ENCODE data around the gene MYT1.
"Not testable (repeated sequence)": the region's sequence is repeated elsewhere in the genome, so short reads cannot be mapped to it uniquely, and the experiment has no call there.

Gene MYT1

DNA sequence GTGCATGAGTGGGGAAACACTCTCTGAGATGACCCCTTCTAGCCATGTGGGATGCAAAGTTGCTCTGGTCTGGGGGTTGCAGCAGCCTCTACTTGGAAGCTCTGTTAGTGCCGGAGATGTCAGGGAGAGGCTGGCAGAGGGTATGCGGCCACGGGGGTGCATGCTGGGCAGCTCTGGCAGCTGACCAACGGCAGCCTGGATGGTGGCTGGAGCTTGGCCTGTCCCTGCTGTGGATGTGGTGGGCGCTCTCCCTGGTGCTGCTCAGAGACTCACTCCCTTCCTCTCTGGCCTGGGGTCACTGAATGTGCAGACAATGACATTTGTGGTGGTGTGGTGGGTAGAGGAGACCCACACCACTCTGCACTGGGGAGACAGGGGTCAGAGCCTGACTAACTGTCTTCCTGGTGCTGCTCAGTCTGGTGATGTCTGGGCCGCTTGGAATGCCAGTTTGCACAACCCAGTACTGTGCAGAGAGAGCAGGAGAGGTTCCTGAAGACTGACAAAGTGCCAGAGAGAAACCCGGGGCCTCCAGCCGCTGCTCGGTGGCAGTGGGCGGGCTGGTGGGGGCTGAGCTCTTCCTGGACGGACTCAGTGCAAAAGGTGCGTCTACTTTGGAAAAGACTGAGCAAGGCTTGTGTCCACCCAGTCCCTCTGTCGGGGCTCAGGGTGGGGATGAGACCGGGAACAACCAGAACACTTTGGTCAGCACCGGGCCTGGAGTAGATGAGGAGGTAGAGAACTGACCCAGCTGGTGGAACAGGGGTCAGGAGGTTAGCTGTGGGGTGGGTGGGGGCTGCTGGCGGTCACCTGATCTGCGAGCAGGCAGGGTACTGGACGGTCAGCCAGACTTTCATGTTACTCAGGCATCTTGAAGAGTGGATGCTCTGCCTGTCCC lies 2.7 kb downstream of the MYT1 start:
- DNase-seq (ENCODE audit: low read depth in 1 of 2, low spot score in 1 of 2) = no peak

DNA sequence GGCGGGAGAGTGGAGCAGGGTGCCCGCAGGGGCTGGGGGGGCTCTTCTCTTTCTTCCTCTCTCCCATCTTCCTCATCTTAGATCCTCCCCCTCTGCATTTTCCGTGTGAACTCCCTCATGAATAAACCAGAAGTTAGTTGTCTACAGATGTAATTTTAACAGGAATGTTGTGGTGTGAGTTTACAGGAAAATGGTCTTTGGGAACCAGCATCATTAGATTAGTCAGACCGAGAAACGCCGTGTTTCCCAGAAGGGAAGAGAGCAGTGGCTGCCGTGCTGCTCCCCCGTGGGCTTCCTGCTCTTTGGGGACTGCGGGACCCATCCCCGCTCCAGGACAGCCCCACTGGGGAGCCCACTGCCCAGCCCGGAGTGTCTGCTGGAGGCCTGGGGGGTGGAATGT lies 3.4 kb downstream of the MYT1 start:
- DNase-seq (ENCODE audit: low read depth in 1 of 2, low spot score in 1 of 2) = no peak

DNA sequence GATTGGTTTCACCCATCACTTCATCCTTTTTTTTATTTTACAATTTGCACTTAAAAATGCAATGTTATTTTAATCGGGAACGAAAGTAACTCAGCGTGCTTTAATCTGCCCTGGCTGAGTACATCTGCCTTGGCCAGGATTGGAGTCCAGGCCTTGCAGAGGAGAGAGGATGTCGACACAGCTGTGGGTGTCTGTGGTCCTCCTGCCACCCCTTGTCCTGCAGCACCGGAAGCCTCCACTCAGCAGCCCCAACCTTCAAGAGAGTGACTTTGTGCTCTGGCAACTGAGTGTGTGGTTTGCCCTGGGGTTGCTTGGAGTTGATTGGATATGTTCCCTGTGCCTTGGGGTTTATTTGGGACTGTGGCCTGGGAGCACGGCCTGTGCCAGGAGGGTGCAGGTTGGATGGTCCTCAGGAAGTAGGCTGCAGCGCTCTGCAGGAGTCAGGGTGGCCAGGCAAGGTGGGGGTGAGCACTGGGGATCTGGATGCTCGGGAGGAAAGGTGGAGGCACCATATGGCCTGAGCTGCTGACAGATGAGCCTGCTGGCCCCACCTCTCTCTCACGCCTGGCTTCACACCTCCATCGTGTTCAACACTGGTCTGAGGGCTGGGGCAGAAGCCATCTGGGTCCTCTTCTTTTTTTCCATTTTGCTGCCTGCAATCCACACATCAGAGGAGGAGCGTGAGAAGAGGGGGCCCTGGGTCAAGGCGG lies 4.3 kb downstream of the MYT1 start:
- no peak for DNase-seq (ENCODE audit: low read depth in 1 of 2, low spot score in 1 of 2)

DNA sequence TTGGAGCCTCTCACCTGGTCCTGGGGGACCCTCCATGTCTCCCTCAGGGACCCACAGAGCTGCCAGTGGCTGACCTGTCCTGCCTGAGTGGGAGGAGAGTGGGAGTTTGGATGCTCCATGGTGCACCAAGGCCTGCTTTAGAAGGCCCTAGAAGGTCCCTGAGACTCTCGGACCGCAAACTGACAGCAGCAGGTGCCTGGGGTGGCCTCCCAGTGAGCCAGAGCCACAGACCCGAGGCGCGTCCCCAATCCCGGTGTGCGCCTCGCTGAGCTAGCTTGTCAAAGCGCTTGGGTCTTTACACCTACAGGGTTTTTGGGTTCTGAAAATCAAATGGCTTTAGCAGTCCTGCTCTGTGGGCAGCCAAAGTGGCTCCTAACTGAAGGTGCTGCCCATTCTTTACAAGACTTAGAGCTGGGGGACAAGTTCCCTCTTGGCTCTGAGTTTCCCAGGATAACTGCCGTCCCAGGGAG lies 4.9 kb downstream of the MYT1 start:
- no peak for DNase-seq (ENCODE audit: low read depth in 1 of 2, low spot score in 1 of 2)

DNA sequence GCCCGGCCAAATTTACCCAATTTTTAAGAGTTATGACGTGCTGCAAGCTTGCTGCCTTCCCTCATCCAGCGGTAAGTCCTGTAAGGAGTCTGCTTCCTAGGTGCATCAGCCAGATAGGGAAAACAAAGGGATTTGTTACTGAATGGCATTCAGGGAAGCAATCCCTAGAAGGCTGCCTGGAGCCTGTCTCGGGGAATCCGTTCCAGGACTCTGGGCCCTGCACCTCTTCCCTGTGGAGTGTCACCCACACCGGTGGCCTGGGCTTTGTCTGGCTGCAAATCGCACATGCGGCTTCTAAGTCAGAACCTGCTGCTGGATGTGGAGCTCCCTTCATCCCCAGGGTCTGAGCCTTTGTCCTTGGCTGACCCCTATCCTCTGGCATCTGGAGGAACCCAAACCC lies 7.0 kb downstream of the MYT1 start:
- no peak for DNase-seq (ENCODE audit: low read depth in 1 of 2, low spot score in 1 of 2)

DNA sequence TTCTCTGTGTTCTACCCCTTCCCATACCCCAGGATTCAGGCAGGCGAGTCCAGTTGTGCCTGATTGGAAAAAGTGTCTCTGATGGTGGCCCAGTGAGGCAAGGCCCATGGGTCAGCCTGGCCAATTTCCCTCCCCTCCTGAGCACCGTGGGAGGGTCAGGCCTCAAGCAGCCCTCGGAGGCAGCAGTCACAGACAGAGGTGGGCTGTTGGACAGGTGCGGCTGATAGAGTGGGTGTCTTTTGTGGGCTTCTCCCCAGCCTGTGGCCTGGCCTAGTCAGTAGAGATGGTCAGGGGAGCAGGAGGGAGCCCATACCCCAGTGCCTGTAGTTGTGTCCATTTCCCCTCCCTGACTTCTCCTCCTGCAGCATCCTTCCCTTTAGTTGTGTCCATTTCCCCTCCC lies 8.9 kb downstream of the MYT1 start:
- DNase-seq (ENCODE audit: low read depth in 1 of 2, low spot score in 1 of 2) = no peak

DNA sequence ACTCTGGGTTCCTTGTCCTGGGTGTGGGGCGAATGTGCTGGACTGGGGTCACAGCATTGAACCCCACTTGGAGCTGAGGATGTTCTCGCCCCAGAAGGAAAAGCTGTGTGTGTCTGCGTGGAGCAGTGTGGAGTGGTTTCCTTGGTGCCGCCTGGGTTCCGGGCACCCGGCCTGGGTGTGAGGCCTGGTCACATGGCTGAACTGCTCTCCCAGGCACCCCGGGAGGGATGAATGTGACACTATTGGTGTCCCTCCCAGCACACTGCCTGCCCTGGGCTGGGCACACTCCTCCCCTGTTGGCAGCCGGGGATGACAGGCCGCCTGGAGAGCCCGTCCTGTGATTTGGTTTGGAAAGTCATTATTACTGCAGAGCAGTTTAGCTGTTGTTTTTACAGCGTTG lies 12.3 kb downstream of the MYT1 start:
- DNase-seq (ENCODE audit: low read depth in 1 of 2, low spot score in 1 of 2) = no peak

DNA sequence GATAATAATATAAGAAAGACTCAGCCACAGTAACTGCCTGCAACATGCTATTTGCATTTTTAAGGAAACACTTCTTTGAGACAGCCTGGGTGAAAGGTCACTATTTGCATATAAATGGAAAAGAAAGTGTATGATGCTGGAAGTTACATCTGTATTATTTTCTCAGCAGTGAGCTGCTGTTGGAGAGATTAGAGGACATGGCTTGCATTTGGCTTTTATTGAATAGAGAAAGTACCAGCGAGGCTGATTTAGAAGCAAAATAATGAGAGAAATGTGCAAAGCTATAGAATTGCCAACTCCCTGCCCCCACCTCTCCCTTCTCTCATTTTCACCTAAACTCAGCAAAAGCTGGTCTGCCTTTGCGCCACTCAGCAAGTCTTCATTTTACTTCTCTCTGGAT lies 12.7 kb downstream of the MYT1 start:
- DNase-seq (ENCODE audit: low read depth in 1 of 2, low spot score in 1 of 2) = no peak

DNA sequence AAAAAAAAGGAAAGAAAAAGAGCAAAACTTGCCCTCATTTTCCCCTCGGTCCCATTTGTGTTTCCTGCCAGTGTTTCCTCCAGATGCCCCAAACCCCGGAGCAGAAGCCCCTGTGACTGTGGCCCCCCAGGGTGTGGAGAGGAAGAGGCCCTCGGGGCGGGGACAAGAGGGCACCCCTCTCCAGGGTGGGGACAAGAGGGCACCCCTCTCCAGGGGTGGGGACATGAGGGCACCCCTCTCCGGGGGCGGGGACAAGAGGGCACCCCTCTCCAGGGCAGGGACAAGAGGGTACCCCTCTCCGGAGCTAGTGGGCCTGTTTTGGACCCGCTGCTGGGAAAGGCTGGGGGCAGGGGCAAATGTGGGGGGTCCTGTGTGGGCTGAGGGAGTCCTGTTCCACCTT lies 13.1 kb downstream of the MYT1 start:
- no peak for DNase-seq (ENCODE audit: low read depth in 1 of 2, low spot score in 1 of 2)

DNA sequence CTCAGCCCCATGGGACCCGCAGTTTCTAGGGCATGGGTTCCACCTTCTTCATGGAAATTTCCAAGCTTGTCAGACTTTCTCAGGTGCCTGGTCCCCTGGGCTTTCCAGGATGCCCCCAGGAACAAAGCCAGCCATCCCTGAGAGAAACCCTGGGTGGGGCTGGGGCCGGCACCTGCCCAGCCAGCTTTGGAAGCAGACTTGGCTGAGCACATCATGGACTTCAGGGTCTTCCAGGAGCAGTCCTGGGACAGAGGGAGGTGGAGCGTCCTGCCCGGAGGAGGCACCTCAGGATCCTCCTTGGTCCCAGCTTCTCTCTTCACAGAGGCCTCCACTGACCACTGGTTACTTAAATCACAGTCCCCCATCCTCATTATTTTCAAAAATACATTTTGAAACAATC lies 13.5 kb downstream of the MYT1 start:
- no peak for DNase-seq (ENCODE audit: low read depth in 1 of 2, low spot score in 1 of 2)

DNA sequence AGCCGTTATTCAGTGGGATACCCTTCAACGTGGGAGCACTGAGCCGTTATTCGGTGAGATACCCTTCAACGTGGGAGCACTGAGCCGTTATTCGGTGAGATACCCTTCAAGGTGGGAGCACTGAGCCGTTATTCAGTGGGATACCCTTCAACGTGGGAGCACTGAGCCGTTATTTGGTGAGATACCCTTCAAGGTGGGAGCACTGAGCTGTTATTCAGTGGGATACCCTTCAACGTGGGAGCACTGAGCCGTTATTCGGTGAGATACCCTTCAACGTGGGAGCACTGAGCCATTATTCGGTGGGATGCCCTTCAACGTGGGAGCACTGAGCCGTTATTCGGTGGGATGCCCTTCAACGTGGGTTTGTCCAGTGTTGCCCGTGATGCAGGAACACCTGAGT lies 14.7 kb downstream of the MYT1 start:
- DNase-seq (ENCODE audit: low read depth in 1 of 2, low spot score in 1 of 2) = not testable (repeated sequence)

DNA sequence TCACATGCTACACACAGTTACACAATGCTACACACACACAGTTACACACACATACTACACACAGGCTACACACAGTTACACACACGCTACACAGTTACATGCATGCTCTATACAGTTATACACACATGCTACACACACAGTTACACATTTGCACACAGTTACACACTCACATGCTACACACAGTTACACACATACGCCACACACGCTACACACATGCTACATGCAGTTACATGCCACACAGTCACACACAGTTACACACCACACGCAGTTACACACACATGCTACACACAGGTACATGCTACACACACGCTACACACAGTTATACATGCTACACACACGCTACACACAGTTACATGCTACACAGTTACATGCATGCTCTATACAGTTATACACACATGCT lies 15.6 kb downstream of the MYT1 start:
- no peak for DNase-seq (ENCODE audit: low read depth in 1 of 2, low spot score in 1 of 2)

DNA sequence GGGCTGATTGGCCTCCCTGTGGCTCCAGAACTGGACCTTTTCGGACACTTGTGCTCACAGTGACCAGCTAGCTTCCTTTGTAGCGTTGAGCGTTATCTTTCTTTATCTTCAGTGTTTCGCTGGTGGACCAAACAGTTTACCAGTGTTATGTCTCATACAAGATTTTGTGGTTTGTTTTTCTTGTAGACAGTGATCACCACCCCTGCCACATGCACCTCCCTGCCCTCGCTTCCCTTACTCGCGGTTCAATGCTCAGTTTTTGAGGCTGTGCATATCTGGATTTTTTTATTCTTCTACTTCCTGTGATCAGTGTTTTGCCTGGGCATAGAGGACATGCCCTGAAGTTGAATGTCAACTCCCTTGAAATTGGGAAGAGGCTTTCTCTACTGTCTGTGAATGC lies 16.4 kb downstream of the MYT1 start:
- no peak for DNase-seq (ENCODE audit: low read depth in 1 of 2, low spot score in 1 of 2)

DNA sequence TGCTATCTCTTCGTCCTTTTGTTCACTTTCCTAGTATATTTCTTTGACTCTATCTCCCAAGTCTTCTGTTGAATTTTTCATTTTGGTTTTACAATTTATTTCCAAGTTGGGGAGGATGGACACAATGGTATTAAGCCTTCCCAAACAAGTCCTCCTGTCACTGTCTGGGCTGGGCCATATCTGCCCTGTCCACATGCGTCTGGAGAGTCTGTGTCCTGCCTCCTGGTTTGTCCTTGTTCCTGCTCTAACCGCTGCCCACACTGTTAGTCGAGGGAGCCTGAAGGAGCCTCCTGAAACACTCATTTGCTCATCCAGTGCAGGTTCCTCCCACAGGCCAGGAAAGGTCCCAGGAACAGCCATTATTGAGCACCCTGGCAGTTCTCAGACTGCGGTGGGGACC lies 17.1 kb downstream of the MYT1 start:
- no peak for DNase-seq (ENCODE audit: low read depth in 1 of 2, low spot score in 1 of 2)

DNA sequence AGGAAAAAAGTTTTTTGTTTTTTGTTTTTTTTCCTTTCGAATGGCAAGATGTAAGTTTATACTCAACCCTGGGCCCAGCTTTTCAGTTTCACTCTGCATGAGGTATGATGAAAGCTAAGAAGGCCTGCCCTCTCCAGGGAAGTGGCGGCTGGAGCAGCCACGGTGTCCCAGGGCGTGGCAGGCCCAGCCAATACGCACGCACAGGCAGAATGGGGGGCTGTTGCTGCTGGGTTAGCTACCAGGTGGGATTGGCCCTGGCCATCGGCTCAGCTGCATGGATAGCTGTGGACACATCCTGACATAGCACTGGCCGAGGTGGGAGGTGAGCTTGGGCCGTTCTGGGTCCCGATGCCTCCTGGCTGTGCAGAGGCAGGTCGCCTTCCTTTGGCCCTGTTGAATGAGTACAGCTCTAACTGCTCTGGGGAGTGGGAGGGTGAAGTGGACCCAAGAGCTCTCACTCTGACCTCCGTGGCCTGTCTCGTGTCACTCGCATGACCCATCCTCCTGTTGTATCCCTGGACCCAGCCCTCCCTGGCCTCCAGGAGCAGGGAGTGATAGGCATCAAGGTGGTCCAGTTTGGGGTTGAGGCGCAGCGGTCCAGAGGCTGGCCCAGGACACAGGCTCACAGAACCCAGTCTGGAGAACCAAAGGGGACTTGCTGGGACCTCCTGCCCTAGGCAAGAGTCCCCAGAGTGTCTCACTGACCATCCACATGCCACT lies 18.1 kb downstream of the MYT1 start:
- no peak for DNase-seq (ENCODE audit: low read depth in 1 of 2, low spot score in 1 of 2)

DNA sequence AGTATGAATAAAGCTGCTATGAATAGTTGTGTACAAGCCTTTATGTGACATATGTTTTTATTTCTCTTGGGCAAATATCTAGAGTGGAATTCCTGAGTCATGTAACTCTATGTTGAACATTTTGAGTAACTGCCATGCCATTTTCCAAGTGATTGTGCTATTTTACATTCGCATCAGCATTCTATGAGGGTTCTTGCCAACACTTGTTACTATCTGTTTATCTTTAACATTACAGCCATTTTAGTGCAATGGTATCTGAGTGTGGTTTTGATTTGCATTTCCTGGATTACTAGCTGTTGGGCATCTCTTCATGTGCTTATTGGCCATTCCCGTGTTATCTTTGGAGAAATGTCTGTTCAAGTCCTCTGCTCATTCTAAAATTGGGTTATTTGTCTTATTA lies 19.1 kb downstream of the MYT1 start:
- DNase-seq (ENCODE audit: low read depth in 1 of 2, low spot score in 1 of 2) = no peak

DNA sequence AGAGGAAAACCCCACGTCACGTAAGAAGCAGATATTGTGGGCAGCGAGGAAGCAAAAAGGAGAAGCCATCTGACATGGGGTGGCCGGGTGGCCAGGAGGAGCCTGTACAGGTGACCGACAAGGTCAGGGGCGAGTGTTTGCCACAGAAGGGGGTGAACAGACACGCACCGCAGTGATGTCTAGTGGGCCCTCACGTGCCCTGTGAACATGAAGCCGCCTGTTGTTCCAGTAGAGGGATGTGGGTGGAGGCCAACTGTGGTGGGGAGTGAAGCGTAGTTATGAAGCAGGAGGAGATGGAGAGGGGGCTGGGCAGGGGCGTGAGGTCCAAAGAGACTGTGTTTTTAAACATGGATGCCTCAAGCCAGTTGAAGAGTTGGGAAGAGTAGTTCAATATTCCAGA lies 20.5 kb downstream of the MYT1 start:
- DNase-seq (ENCODE audit: low read depth in 1 of 2, low spot score in 1 of 2) = no peak

DNA sequence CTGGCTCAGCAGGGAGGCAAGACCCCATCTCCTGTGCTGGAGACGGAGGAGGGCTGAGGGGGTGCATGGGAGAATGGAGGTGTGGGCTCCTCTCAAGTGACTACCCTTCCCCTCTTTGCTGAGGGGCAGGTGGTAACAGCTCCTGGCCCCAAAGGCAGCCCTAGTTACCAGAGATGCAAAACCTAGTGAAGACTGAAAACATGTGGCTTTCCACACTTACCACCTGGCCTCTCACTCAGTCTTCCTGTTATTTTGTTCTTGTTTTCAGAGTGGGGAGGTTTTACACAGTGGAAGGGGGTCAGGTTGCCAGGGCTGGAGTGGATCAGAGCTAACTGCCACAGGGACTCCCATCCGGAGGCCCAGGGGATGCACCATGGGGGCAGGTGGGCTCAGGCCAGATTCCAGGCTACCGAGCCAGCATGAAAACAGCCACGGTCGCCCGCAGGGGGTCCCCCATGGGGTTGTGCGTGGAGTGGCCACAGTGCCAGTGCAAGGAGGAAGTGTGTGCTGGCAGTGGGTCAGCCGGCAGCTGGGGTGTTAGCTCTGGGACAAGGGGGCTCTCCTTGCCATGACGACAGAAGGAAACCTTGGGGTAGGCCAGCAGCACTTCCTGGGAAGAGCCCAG lies 21.1 kb downstream of the MYT1 start:
- no peak for DNase-seq (ENCODE audit: low read depth in 1 of 2, low spot score in 1 of 2)

DNA sequence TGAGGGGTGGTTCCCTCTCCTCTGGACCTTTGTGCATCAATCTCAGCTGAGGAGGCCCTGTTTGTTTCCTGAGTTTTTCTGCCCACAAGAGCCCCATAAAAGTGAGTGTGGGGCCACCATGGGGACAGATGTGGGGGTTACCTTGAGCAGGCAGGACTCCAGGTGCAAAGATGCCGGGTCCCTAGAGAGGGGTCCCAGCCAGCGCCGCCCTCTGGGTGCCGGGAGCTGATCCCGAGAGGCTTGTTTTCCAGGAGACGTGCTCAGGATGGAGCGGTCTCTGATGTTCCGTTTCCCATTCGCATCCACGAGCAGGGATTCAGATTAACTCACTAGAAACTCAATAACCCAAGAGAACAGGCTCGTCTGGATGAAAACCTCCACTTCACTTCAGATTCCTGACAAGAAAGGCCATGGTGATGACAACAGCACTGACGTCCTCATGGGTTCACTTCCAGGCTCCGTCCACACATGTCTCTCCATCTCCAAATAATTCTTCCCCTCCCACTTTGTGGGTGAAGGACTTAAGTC lies 21.9 kb downstream of the MYT1 start:
- DNase-seq (ENCODE audit: low read depth in 1 of 2, low spot score in 1 of 2) = no peak

DNA sequence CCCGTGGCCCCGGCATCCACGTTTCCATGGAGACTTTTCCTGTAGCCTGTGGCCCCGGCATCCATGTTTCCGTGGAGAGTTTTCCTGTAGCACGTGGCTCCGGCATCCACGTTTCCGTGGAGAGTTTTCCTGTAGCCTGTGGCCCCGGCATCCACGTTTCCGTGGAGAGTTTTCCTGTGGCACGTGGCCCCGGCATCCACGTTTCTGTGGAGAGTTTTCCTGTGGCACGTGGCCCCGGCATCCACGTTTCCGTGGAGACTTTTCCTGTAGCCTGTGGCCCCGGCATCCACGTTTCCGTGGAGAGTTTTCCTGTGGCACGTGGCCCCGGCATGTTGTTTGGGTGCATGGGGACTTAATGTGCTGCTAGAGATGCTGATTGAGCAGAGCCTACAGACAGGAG lies 23.0 kb downstream of the MYT1 start:
- not testable (repeated sequence) for DNase-seq (ENCODE audit: low read depth in 1 of 2, low spot score in 1 of 2)

DNA sequence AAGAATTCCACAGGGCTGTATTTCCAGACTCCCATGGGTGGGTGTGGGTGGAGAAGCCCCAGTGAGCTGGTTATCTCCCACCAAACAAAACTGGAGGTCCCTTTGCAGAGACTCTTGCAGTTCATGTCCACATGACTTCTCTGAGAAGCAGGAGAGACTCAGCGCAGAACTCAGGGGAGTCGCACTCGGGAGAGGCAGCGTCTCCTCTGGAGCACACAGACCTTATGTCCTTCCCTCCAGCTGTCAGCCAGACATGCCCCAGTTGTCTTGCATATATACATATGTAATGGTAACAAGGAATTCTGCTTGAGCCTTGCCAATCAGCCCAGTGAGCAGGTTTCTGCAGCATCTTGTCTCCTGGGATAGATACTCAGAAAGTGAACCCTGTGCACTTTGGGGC lies 23.8 kb downstream of the MYT1 start:
- DNase-seq (ENCODE audit: low read depth in 1 of 2, low spot score in 1 of 2) = no peak
